GM18498 (cell line): Measurements from ENCODE around the gene RNASEH2A.
"Not testable (repeated sequence)": the region's sequence is repeated elsewhere in the genome, so short reads cannot be mapped to it uniquely, and the experiment has no call there.

Experiments used
- ATAC-seq: cut with Tn5 transposase; IDR thresholded peaks from one replicate; pipeline ENCODE4 v1.9.1; 2021; ENCODE audit warnings: mild to moderate bottlenecking, moderate library complexity; ENCODE audit not compliant: unreplicated experiment

RNASEH2A gene

DNA sequence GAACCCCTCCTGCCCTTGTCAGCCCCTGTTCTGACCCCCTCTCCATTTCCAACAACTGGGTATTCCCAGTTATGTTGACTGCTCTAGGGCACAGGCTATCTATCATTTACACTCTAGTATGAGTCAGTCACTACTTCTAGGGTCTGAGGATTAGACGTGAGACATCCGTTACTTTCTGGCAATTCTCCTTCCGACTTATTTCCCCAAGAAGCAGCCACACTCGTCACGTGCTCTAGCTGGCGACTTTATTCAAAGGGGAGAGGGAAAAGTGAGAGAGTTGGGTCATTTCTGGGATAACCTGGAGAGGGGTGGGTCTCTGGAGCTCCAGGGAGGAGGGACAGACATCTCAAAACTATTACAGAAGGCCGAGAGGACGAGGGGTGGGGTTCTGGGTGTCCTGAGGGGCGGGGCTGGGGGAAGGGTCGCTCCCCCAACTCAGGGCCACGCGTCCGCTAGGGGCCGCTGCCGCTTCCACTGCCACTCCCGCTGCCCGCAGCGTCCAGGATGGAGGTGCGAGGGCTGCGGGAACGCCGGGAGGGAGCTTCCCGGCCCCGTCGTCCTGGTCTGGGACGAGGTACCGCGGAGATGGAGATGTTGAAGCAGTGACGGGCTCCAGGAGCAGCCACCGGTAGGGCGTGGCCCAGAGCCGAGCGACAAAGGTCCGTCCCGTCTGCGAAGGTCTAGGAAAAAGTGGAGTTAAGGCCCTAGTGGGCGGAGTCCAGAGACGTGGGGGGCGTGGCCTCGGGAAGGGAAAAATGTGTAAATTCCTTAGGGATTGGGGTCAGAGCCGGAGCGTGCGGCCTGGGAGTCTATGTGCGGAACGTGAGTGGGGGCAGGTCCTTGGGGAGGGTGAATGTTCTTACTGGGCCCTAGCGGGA lies 19.1 kb downstream of the RNASEH2A start:
- no peak for ATAC-seq

DNA sequence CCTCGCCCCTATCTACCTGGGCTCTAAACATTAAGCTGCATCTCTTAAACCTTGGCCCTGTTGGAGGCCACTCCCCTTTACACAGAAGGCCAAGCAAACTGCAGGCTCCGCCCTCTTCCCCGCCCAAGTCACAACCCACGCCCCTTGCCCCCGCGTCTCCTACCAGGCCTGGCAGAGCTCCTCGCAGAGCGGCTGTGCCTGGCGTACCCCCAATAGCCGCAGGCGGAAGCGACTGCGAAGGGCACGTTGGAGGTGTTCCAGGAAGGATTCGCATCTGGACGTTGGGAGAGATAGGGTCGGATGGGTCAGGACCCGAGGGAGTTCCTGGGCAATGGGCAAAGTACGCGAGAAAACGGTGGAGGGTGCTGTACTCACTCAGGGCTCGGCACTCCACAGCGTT lies 22.1 kb downstream of the RNASEH2A start:
- no peak for ATAC-seq

DNA sequence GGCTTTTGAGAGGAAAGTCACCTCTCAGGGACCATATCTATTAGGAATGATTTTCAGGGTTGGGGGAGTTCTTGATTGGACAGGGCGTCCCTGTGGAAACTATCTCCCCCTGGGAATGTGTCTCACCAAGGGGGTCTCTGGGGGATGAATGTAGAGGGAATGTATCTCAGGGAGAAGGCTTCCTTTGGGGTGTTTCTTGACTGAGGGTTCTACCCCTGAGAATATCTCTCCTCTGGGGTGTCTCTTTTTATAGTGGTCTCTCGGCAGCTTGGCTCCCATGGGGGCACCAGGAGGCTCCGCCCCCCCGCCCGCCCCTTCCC lies 27.0 kb downstream of the RNASEH2A start:
- ATAC-seq: no peak

GRCh38 chr19:12833738-12834565 lies 27.6 kb downstream of the RNASEH2A start:
- ATAC-seq: no peak

GRCh38 chr19:12834566-12834943 lies 28.2 kb downstream of the RNASEH2A start, which contains the start of gene RTBDN:
Gene RTBDN (minus strand): TSS chr19:12834579. CDS start chr19:12829979, 4,600 bp downstream.
- ATAC-seq: no peak

DNA sequence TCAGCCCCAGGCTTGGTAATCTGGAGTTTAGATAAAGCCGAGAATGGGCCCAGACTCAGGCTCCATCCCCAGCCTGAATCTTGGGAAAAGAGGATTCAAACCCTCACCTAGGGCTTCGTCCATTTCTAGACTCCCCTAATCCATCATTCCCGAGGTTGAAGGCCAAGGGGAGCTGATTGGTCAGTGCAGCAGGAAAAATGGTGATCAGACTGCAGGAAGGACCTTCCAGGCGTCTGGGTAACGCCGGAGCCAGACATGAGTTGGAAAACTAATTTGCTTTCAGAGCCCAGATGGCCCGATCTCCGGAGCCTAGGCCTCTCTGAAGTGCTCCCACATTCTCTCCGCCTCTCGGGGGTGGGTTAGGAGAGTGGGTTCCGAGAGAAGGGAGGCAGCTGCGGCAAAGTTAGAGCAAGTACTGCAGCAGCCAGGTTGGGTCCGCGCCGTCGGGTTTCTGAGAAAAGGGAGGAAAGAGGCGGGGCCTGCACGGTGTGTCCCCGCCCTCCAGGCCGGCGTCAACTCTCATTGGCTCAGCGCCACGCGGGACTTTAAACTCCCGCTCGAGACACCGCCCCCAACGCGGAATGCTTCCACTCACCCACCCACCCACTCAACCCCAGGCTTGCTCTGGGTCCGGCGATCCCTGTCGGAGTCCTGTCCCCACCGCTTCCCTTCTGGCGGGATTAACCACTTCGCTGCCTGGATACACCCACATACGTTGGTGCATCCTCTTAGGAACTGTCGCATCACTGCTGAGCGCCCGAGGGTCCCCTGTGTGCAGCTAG lies 28.8 kb downstream of the RNASEH2A start:
- ATAC-seq: no peak

DNA sequence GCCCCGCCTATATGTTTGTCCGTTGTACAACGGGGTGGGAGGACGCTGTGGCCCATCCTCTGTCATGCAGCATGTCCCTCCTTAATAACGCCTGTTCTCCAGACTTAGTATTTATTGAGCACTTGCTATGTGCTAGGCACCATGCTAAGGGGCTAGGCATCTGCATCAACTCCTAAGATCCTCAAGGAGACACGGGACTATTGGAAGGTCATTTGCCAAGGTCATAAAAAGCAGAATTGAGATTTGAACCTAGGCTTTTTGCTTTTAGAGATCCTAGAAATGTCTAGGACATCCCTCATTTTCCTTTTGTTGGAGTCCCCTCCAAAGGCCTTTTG lies 30.1 kb downstream of the RNASEH2A start:
- no peak for ATAC-seq

DNA sequence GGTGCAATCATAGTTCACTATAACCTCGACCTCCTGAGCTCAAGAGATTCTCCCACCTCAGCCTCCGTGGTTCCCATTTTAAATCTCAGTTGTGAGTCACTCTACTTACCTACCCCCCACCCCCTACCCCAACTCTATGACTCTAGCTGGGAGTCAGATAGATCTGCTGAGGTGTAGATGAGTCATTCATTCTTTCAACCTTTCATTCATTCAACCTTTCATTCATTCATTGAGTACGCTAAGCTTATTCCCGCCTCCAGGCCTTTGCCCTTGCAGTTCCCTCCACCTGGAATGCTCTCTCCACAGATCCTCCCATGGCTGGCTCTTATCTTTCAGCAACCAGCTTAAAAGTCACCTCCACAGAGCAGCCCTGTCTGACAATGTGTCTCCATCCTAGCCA lies 30.8 kb downstream of the RNASEH2A start:
- ATAC-seq: no peak

GRCh38 chr19:12838182-12838885 lies 31.9 kb downstream of the RNASEH2A start, which contains the start of gene MAST1:
Gene MAST1 (plus strand): TSS chr19:12838515. CDS start chr19:12838573, 58 bp downstream.
- ATAC-seq: no peak

GRCh38 chr19:12838886-12839756 lies 32.7 kb downstream of the RNASEH2A start:
- no peak for ATAC-seq

DNA sequence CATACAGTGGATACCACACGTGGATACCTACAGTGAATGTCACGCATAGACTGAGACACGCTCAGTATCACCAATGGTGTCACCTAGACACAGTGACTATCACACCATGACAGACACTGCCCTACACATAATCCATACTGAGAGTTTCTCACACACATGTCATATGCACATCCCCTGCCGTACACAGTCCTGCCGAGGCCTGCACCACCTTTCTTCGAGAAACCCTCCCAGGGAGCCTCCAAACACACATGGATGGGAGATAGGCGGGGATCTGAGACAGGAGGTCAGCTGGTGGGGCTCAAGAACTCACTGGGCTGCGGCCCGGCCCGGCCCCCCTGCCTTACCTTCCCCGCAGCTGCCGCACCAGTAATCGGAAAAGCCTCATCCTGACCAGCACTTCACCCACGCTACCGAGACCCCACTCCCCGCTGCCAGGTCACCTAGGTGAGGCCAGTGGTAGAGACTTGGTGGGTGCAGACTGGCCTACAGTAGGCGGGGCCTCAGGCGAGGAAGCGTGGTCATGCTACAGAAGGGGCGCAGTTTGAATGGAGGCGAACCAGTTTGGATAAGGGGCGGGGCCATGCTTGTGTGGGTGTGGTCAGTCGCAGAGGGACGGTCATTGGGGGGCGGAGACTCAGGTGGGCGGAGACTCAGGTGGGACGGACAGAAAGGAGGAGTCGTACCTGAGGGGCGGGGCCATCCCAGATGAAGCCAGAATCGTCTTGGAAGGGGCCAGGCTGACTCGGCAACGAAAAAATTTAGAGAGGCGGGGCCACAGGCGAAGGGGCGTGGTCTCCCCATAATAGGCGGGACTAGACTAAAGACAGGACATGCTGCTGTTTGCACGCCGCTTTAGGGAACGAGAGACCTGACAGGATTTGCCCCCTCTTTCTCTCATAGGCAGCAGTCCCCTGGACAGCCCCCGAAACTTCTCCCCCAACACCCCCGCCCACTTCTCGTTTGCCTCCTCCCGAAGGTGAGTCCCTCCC lies 34.0 kb downstream of the RNASEH2A start:
- ATAC-seq: no peak

DNA sequence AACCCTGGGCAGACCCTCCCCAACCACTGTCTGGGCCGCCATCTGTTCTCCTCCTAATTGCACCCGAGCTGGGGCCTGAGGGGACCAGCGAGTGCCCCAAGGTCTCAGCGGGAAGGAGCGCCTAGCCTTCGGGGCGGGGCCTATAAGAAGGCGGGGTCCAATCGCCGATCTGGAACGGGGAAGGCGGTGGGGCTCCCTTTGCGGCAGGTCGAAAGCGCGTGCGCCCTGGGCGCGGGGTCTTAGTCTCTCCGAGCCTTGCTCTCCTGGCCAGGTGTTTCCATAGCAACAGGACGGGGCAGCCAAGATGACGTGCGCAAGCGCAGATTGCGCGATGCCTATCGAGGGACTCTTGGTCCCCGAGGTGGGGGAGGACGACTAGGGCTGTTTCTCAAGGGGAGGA lies 34.7 kb downstream of the RNASEH2A start:
- no peak for ATAC-seq

GRCh38 chr19:12842511-12842910 lies 36.1 kb downstream of the RNASEH2A start:
- no peak for ATAC-seq

- no peak for ATAC-seq
These were observed 36.9 kb downstream of the RNASEH2A start for GRCh38 chr19:12843328-12843727.

- no peak for ATAC-seq
These were observed 37.8 kb downstream of the RNASEH2A start for GRCh38 chr19:12843999-12844732.

DNA sequence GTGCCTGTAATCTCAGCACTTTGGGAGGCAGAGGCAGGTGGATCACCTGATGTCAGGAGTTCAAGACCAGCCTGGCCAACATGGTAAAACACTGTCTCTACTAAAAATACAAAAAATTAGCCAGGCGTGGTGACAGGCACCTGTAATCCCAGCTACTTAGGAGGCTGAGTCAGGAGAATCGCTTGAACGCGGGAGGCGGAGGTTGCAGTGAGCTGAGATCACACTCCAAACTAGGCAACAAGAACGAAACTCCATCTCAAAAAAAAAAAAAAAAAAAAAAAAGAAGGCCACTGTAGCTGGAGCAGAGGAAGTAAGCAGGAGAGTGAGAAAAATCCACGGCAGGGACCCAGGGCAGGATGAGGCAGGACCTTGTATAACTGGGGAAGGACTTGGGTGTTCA lies 40.2 kb downstream of the RNASEH2A start:
- not testable (repeated sequence) for ATAC-seq

- ATAC-seq: peak; percentile 69
These were observed 41.1 kb downstream of the RNASEH2A start for GRCh38 chr19:12847159-12848139.
